A549 treated with DMSO at 1 μM for 4 hours (cell line): ENCODE data around the gene NEBL. TPM values are rescaled to one million over a fixed set of nuclear protein-coding genes. Genes with fewer than 3 reads are reported as not detected.

ENCODE experiments used
- total RNA-seq: library from RNA; stranded (reverse); fragments of 200-300 nt; extraction: Qiagen RNA extraction; gene quantifications from 5 replicates; pipeline ENCODE4 v1.2.3, GENCODE V29; 2022; ENCODE audit warnings: low read depth

Gene NEBL
- total RNA-seq = 2.7 to 6.5 TPM (median 4.6 TPM) in 5 replicates

GRCh38 chr10:20897146-20897825, at the start of gene NEBL:
NEBL (minus strand) TSS chr10:20897311; CDS start chr10:20897205, 106 bp downstream.

